ENCODE data around the gene VPS37B.

The VPS37B gene

DNA sequence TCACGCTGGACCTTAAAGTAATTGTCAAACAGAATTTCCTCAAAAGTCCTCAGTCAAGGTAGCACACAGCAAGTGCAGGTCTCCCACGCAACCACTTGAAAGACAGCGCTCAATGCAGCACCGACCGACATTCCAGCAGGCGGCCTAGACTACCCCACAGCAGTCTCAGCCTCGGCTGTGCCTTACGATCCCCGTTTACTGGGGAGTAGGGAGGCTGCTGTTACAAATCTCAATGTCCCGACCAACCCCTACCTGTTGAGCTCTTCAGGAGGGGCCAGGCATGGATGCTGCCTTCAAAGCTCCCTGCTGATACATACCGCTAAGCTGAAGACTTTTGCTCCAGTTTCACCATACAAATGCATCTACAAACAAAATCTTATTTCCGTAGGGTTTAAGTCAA, 21.8 kb downstream of the VPS37B start:
- Histone ChIP-seq H3F3A (ENCODE audit: insufficient read depth, low read length) (peaks cover 63% of the 10 kb centered on the region), H3K4me3 (ENCODE audit: low read length) (no peak overlapping the region), H3K4me1 (ENCODE audit: low read length) (peaks cover 63% of the 10 kb centered on the region), H2AFZ (ENCODE audit: low read length) (no peak overlapping the region), H3K9ac (ENCODE audit: low read length) (peak overlapping the region; percentile 94), H3K9me2 (replicated peaks; ENCODE audit: insufficient read depth, low read length) (no peaks in the 10 kb centered on the region), H3K4me2 (ENCODE audit: low read depth, low read length) (peak overlapping the region; percentile 92), H3K36me3 (replicated peaks; ENCODE audit: insufficient read depth, low read length) (peaks cover 4% of the 10 kb centered on the region; the same call in 1 of the 2 replicates), H3K79me2 (ENCODE audit: low read length) (peaks cover 90% of the 10 kb centered on the region), H3K27me3 (replicated peaks; ENCODE audit: insufficient read depth, low read length) (no peaks in the 10 kb centered on the region), H4K20me1 (ENCODE audit: insufficient read depth, low read length) (no peaks in the 10 kb centered on the region), H3K27ac (ENCODE audit: low read length) (peak overlapping the region; percentile 97), H3K9me3 (replicated peaks; ENCODE audit: insufficient read depth, low read length) (no peaks in the 10 kb centered on the region)
- TF ChIP-seq EZH2 (optimal IDR thresholded peaks at IDR 0.05; ENCODE audit: low read depth, low read length) (no peak), EZH2phosphoT487 (IDR thresholded peaks at IDR 0.05; ENCODE audit: low read length) (no peak)
- TF ChIP-seq, protein P1, sequence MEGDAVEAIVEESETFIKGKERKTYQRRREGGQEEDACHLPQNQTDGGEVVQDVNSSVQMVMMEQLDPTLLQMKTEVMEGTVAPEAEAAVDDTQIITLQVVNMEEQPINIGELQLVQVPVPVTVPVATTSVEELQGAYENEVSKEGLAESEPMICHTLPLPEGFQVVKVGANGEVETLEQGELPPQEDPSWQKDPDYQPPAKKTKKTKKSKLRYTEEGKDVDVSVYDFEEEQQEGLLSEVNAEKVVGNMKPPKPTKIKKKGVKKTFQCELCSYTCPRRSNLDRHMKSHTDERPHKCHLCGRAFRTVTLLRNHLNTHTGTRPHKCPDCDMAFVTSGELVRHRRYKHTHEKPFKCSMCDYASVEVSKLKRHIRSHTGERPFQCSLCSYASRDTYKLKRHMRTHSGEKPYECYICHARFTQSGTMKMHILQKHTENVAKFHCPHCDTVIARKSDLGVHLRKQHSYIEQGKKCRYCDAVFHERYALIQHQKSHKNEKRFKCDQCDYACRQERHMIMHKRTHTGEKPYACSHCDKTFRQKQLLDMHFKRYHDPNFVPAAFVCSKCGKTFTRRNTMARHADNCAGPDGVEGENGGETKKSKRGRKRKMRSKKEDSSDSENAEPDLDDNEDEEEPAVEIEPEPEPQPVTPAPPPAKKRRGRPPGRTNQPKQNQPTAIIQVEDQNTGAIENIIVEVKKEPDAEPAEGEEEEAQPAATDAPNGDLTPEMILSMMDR (IDR thresholded peaks at IDR 0.05; ENCODE audit: low read length): no peak
- DNase-seq: no peak

DNA sequence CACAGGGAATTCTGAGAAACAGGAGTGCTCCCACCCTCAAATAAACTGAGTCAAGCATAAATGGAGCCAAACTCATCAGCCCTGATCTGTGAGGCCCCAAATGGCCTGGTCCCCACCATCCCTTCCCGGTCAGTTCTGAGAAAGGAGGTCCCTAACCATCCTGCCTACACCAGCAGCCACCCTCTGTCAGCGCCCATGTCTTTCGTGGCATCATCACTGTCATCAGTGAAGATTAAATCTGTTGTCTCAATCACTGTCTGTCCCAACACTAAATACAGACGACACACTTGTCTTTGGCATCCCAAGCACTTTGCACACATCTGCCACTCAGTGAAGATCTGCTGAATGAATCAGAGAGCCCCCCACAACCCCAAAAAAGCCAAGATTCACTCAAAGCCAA, 22.4 kb downstream of the VPS37B start:
- Histone ChIP-seq H3K9ac (ENCODE audit: low read length) (peak overlapping the region; percentile 94), H3K9me2 (replicated peaks; ENCODE audit: insufficient read depth, low read length) (no peaks in the 10 kb centered on the region), H3K36me3 (replicated peaks; ENCODE audit: insufficient read depth, low read length) (peaks cover 4% of the 10 kb centered on the region; the same call in 1 of the 2 replicates), H3K4me3 (ENCODE audit: low read length) (peak overlapping the region; percentile 12; the same call in 1 of the 2 replicates), H3K27me3 (replicated peaks; ENCODE audit: insufficient read depth, low read length) (no peaks in the 10 kb centered on the region), H3K4me2 (ENCODE audit: low read depth, low read length) (peak overlapping the region; percentile 92), H3K79me2 (ENCODE audit: low read length) (peaks cover 91% of the 10 kb centered on the region), H4K20me1 (ENCODE audit: insufficient read depth, low read length) (no peaks in the 10 kb centered on the region), H3F3A (ENCODE audit: insufficient read depth, low read length) (peaks cover 66% of the 10 kb centered on the region), H3K4me1 (ENCODE audit: low read length) (peaks cover 60% of the 10 kb centered on the region), H3K9me3 (replicated peaks; ENCODE audit: insufficient read depth, low read length) (no peaks in the 10 kb centered on the region), H3K27ac (ENCODE audit: low read length) (peak overlapping the region; percentile 97), H2AFZ (ENCODE audit: low read length) (no peak overlapping the region)
- no peak for DNase-seq
- TF ChIP-seq EZH2phosphoT487 (IDR thresholded peaks at IDR 0.05; ENCODE audit: low read length): no peak
- no peak for TF ChIP-seq EZH2 (optimal IDR thresholded peaks at IDR 0.05; ENCODE audit: low read depth, low read length)
- TF ChIP-seq, protein P1 (IDR thresholded peaks at IDR 0.05; ENCODE audit: low read length): no peak

DNA sequence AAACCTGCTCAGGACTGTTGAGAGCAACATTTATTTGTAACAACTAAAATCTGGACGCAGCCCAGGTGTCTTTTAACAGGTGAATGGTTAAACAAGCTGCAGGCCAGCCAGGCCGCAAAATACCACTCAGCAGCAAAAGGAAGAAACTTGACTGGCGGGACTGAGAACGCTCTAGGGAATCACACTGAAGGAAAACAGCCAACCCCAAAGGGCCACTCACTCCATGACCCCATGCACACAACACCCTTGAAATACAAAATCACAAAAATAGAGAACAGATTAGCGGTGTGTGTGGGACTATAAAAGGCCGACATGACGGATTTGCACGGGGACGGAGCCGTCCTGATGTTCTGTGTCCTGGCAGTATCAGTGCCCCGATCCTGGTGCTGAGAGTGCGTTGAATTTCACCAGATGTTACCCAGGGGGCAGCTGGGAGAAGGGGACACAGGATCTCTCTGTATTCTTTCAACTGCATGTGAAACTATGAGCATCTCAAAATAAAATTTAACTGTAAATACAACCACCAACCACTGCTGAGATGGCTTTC, 23.0 kb downstream of the VPS37B start:
- DNase-seq: peak; percentile 44
- Histone ChIP-seq H4K20me1 (ENCODE audit: insufficient read depth, low read length) (no peaks in the 10 kb centered on the region), H3K9me2 (replicated peaks; ENCODE audit: insufficient read depth, low read length) (no peaks in the 10 kb centered on the region), H3K4me3 (ENCODE audit: low read length) (peak overlapping the region; percentile 59; the same call in 1 of the 2 replicates), H3F3A (ENCODE audit: insufficient read depth, low read length) (peaks cover 69% of the 10 kb centered on the region), H3K9me3 (replicated peaks; ENCODE audit: insufficient read depth, low read length) (no peaks in the 10 kb centered on the region), H3K4me2 (ENCODE audit: low read depth, low read length) (peak overlapping the region; percentile 92), H3K27ac (ENCODE audit: low read length) (peak overlapping the region; percentile 97), H3K4me1 (ENCODE audit: low read length) (peaks cover 58% of the 10 kb centered on the region), H3K9ac (ENCODE audit: low read length) (peak overlapping the region; percentile 94), H2AFZ (ENCODE audit: low read length) (no peak overlapping the region), H3K79me2 (ENCODE audit: low read length) (peaks cover 91% of the 10 kb centered on the region), H3K36me3 (replicated peaks; ENCODE audit: insufficient read depth, low read length) (peaks cover 4% of the 10 kb centered on the region; the same call in 1 of the 2 replicates), H3K27me3 (replicated peaks; ENCODE audit: insufficient read depth, low read length) (no peaks in the 10 kb centered on the region)
- TF ChIP-seq EZH2phosphoT487 (IDR thresholded peaks at IDR 0.05; ENCODE audit: low read length): no peak
- TF ChIP-seq, protein P1 (IDR thresholded peaks at IDR 0.05; ENCODE audit: low read length): no peak
- TF ChIP-seq EZH2 (optimal IDR thresholded peaks at IDR 0.05; ENCODE audit: low read depth, low read length): no peak
